ENCODE data around the gene PIGO. TPM values are rescaled to one million over a fixed set of nuclear protein-coding genes. Genes with fewer than 3 reads are reported as not detected.
A peak's percentile ranks its signal among the peaks of the same experiment; 100 is the strongest.

PIGO gene
- total and polyA plus RNA-seq, 5 donors from 2014 or later = 18.3 to 31.5 (median 22.4) TPM

GRCh38 chr9:35060548-35061207 lies 35.7 kb downstream of the PIGO start:
- no peak overlapping the region for H3K27ac ChIP-seq (ENCODE audit: insufficient read depth, low read length, poor library complexity, severe bottlenecking)
- no peaks in the 10 kb centered on the region for H3K27me3 Mint-ChIP-seq
- H3K4me3 ChIP-seq (ENCODE audit: low read depth, low read length) = no peak overlapping the region
- no peaks in the 10 kb centered on the region for H3K9me3 Mint-ChIP-seq
- DNase-seq (no peak), ATAC-seq (ENCODE audit: low read depth in 2 of 2) (no peak)
- H3K4me3 Mint-ChIP-seq = no peak overlapping the region
- H3K27ac Mint-ChIP-seq = no peak overlapping the region
- H3K4me1 ChIP-seq (ENCODE audit: control insufficient read depth, insufficient read depth, low read length, poor library complexity, severe bottlenecking) = no peaks in the 10 kb centered on the region
- peaks cover 66% of the 10 kb centered on the region for H3K36me3 Mint-ChIP-seq
- H3K9me3 ChIP-seq (ENCODE audit: control insufficient read depth in 2 of 2, low read length in 2 of 2) = no peaks in the 10 kb centered on the region
- H3K4me1 Mint-ChIP-seq = peaks cover 0 to 7% (median under 1%) of the 10 kb centered on the region in 4 donors
- no peaks in the 10 kb centered on the region for H3K27me3 ChIP-seq (ENCODE audit: control insufficient read depth, insufficient read depth, low read length)
- peaks cover 100% of the 10 kb centered on the region for H3K36me3 ChIP-seq (ENCODE audit: control insufficient read depth, insufficient read depth, low read length)

- no peaks in the 10 kb centered on the region for H3K9me3 Mint-ChIP-seq
These were observed 37.0 kb downstream of the PIGO start for GRCh38 chr9:35059438-35059837.

GRCh38 chr9:35057271-35057620 lies 39.1 kb downstream of the PIGO start:
- Histone ChIP-seq H3K4me1 (ENCODE audit: control insufficient read depth, insufficient read depth, low read length, poor library complexity, severe bottlenecking) (no peaks in the 10 kb centered on the region), H3K9me3 (ENCODE audit: control insufficient read depth in 2 of 2, low read length in 2 of 2) (no peaks in the 10 kb centered on the region), H3K36me3 (ENCODE audit: control insufficient read depth, insufficient read depth, low read length) (peaks cover 81% of the 10 kb centered on the region), H3K27ac (ENCODE audit: insufficient read depth, low read length, poor library complexity, severe bottlenecking) (no peak overlapping the region), H3K4me3 (ENCODE audit: low read depth, low read length) (no peak overlapping the region), H3K27me3 (ENCODE audit: control insufficient read depth, insufficient read depth, low read length) (no peaks in the 10 kb centered on the region)
- Mint-ChIP-seq H3K36me3 (peaks cover 63% of the 10 kb centered on the region), H3K4me3 (no peak overlapping the region), H3K4me1 (peaks cover 0 to 6% (median 1%) of the 10 kb centered on the region in 4 donors), H3K27me3 (no peaks in the 10 kb centered on the region), H3K27ac (peak overlapping the region in 1 of 3 donors; percentile 62), H3K9me3 (no peaks in the 10 kb centered on the region)
- no peak for ATAC-seq (ENCODE audit: low read depth in 2 of 2)
- no peak for DNase-seq

More at GRCh38 chr9:35059438-35059837, 37.0 kb downstream of the PIGO start:
- Mint-ChIP-seq H3K4me3 (no peak overlapping the region), H3K4me1 (peaks cover 0 to 6% (median 1%) of the 10 kb centered on the region in 4 donors), H3K27me3 (no peaks in the 10 kb centered on the region), H3K27ac (no peak overlapping the region), H3K36me3 (peaks cover 69% of the 10 kb centered on the region)
- H3K27ac ChIP-seq (ENCODE audit: insufficient read depth, low read length, poor library complexity, severe bottlenecking) = no peak overlapping the region
- H3K9me3 ChIP-seq (ENCODE audit: control insufficient read depth in 2 of 2, low read length in 2 of 2) = no peaks in the 10 kb centered on the region
- no peak for ATAC-seq (ENCODE audit: low read depth in 2 of 2)
- peaks cover 94% of the 10 kb centered on the region for H3K36me3 ChIP-seq (ENCODE audit: control insufficient read depth, insufficient read depth, low read length)
- no peak overlapping the region for H3K4me3 ChIP-seq (ENCODE audit: low read depth, low read length)
- no peaks in the 10 kb centered on the region for H3K27me3 ChIP-seq (ENCODE audit: control insufficient read depth, insufficient read depth, low read length)
- no peaks in the 10 kb centered on the region for H3K4me1 ChIP-seq (ENCODE audit: control insufficient read depth, insufficient read depth, low read length, poor library complexity, severe bottlenecking)
- no peak for DNase-seq

GRCh38 chr9:35056571-35057270 lies 39.7 kb downstream of the PIGO start:
- peaks cover 60% of the 10 kb centered on the region for H3K36me3 Mint-ChIP-seq
- H3K9me3 Mint-ChIP-seq = no peaks in the 10 kb centered on the region
- Histone ChIP-seq H3K4me1 (ENCODE audit: control insufficient read depth, insufficient read depth, low read length, poor library complexity, severe bottlenecking) (no peaks in the 10 kb centered on the region), H3K27ac (ENCODE audit: insufficient read depth, low read length, poor library complexity, severe bottlenecking) (no peak overlapping the region), H3K4me3 (ENCODE audit: low read depth, low read length) (no peak overlapping the region), H3K27me3 (ENCODE audit: control insufficient read depth, insufficient read depth, low read length) (no peaks in the 10 kb centered on the region), H3K36me3 (ENCODE audit: control insufficient read depth, insufficient read depth, low read length) (peaks cover 79% of the 10 kb centered on the region), H3K9me3 (ENCODE audit: control insufficient read depth in 2 of 2, low read length in 2 of 2) (no peaks in the 10 kb centered on the region)
- peaks cover 0 to 6% (median 3%) of the 10 kb centered on the region in 4 donors for H3K4me1 Mint-ChIP-seq
- peak overlapping the region in 1 of 3 donors; percentile 62 for H3K27ac Mint-ChIP-seq
- no peaks in the 10 kb centered on the region for H3K27me3 Mint-ChIP-seq
- H3K4me3 Mint-ChIP-seq = no peak overlapping the region
- DNase-seq (no peak), ATAC-seq (ENCODE audit: low read depth in 2 of 2) (no peak)

- DNase-seq (no peak), ATAC-seq (ENCODE audit: low read depth in 2 of 2) (no peak)
- peak overlapping the region in 1 of 3 donors; percentile 13 for H3K27ac Mint-ChIP-seq
- H3K4me1 Mint-ChIP-seq = peaks cover 2 to 12% (median 8%) of the 10 kb centered on the region in 4 donors
- H3K36me3 ChIP-seq (ENCODE audit: control insufficient read depth, insufficient read depth, low read length) = peaks cover 65% of the 10 kb centered on the region
- H3K27me3 ChIP-seq (ENCODE audit: control insufficient read depth, insufficient read depth, low read length) = no peaks in the 10 kb centered on the region
- H3K4me3 ChIP-seq (ENCODE audit: low read depth, low read length) = no peak overlapping the region
- H3K27me3 Mint-ChIP-seq = no peaks in the 10 kb centered on the region
- H3K36me3 Mint-ChIP-seq = peaks cover 53% of the 10 kb centered on the region
- H3K4me1 ChIP-seq (ENCODE audit: control insufficient read depth, insufficient read depth, low read length, poor library complexity, severe bottlenecking) = no peaks in the 10 kb centered on the region
- no peak overlapping the region for H3K4me3 Mint-ChIP-seq
- no peaks in the 10 kb centered on the region for H3K9me3 ChIP-seq (ENCODE audit: control insufficient read depth in 2 of 2, low read length in 2 of 2)
- H3K9me3 Mint-ChIP-seq = no peaks in the 10 kb centered on the region
- H3K27ac ChIP-seq (ENCODE audit: insufficient read depth, low read length, poor library complexity, severe bottlenecking) = no peak overlapping the region
These were observed 41.3 kb downstream of the PIGO start for GRCh38 chr9:35054871-35055644.

GRCh38 chr9:35054185-35054835 lies 42.1 kb downstream of the PIGO start:
- Mint-ChIP-seq H3K36me3 (peaks cover 48% of the 10 kb centered on the region), H3K27ac (no peak overlapping the region), H3K9me3 (no peaks in the 10 kb centered on the region), H3K4me3 (no peak overlapping the region), H3K27me3 (no peaks in the 10 kb centered on the region), H3K4me1 (peaks cover 2 to 12% (median 8%) of the 10 kb centered on the region in 4 donors)
- H3K4me3 ChIP-seq (ENCODE audit: low read depth, low read length) = no peak overlapping the region
- H3K27ac ChIP-seq (ENCODE audit: insufficient read depth, low read length, poor library complexity, severe bottlenecking) = no peak overlapping the region
- DNase-seq = no peak
- no peaks in the 10 kb centered on the region for H3K27me3 ChIP-seq (ENCODE audit: control insufficient read depth, insufficient read depth, low read length)
- ATAC-seq (ENCODE audit: low read depth in 2 of 2) = no peak
- H3K36me3 ChIP-seq (ENCODE audit: control insufficient read depth, insufficient read depth, low read length) = peaks cover 59% of the 10 kb centered on the region
- no peaks in the 10 kb centered on the region for H3K9me3 ChIP-seq (ENCODE audit: control insufficient read depth in 2 of 2, low read length in 2 of 2)
- H3K4me1 ChIP-seq (ENCODE audit: control insufficient read depth, insufficient read depth, low read length, poor library complexity, severe bottlenecking) = no peaks in the 10 kb centered on the region

GRCh38 chr9:35051069-35051967 lies 45.1 kb downstream of the PIGO start:
- Histone ChIP-seq H3K9me3 (ENCODE audit: control insufficient read depth in 2 of 2, low read length in 2 of 2) (no peaks in the 10 kb centered on the region), H3K27ac (ENCODE audit: insufficient read depth, low read length, poor library complexity, severe bottlenecking) (no peak overlapping the region), H3K27me3 (ENCODE audit: control insufficient read depth, insufficient read depth, low read length) (no peaks in the 10 kb centered on the region), H3K4me3 (ENCODE audit: low read depth, low read length) (no peak overlapping the region), H3K4me1 (ENCODE audit: control insufficient read depth, insufficient read depth, low read length, poor library complexity, severe bottlenecking) (no peaks in the 10 kb centered on the region), H3K36me3 (ENCODE audit: control insufficient read depth, insufficient read depth, low read length) (peaks cover 34% of the 10 kb centered on the region)
- H3K9me3 Mint-ChIP-seq = no peaks in the 10 kb centered on the region
- ATAC-seq (ENCODE audit: low read depth in 2 of 2) = peak; percentile 58 to 62
- H3K4me1 Mint-ChIP-seq = peaks cover 2 to 17% (median 8%) of the 10 kb centered on the region in 4 donors
- peak; percentile 15 to 62 (median 47) for DNase-seq
- no peaks in the 10 kb centered on the region for H3K27me3 Mint-ChIP-seq
- peaks cover 39% of the 10 kb centered on the region for H3K36me3 Mint-ChIP-seq
- H3K4me3 Mint-ChIP-seq = no peak overlapping the region
- peak overlapping the region in 1 of 3 donors; percentile 52 for H3K27ac Mint-ChIP-seq

Data from CD4-positive, CD25-positive, alpha-beta regulatory T cell (primary cell).